ENCODE results near the gene FYCO1.
A peak's percentile ranks its signal among the peaks of the same experiment; 100 is the strongest.

The FYCO1 gene

GRCh38 chr3:45907769-45908705, 87.6 kb downstream of the FYCO1 start:
- Histone ChIP-seq H2AK5ac (ENCODE audit: low read depth, low read length) (no peak overlapping the region), H2BK5ac (ENCODE audit: low read length) (no peak overlapping the region), H3K27ac (replicated peaks; ENCODE audit: low read length) (no peak overlapping the region), H2BK15ac (ENCODE audit: low read length) (no peak overlapping the region), H3K4me3 (ENCODE audit: low read length in 2 of 2) (no peak overlapping the region), H3K27me3 (ENCODE audit: control insufficient read depth in 3 of 3, insufficient read depth in 3 of 3, low read depth in 1 of 3, low read length in 3 of 3) (no peaks in the 10 kb centered on the region), H4K8ac (ENCODE audit: low read depth, low read length) (no peak overlapping the region), H3K4me1 (ENCODE audit: control insufficient read depth in 2 of 2, insufficient read depth in 1 of 2, low read depth in 1 of 2, low read length in 2 of 2) (no peaks in the 10 kb centered on the region), H3K9ac (ENCODE audit: low read depth, low read length, poor library complexity) (no peak overlapping the region), H3K9me3 (replicated peaks in 1 of 2; ENCODE audit: control insufficient read depth in 2 of 2, insufficient read depth in 1 of 2, low read depth in 1 of 2, low read length in 2 of 2) (no peaks in the 10 kb centered on the region), H2BK12ac (ENCODE audit: low read length) (no peak overlapping the region), H2BK120ac (ENCODE audit: low read depth, low read length) (no peak overlapping the region), H3K79me1 (ENCODE audit: low read depth, low read length) (no peaks in the 10 kb centered on the region), H3K36me3 (replicated peaks in 1 of 2; ENCODE audit: control insufficient read depth in 2 of 2, insufficient read depth in 2 of 2, low read length in 2 of 2) (no peaks in the 10 kb centered on the region), H4K91ac (ENCODE audit: low read depth, low read length, poor library complexity) (no peak overlapping the region), H3K4me2 (ENCODE audit: insufficient read depth, low read length, poor library complexity, severe bottlenecking) (no peak overlapping the region), H2AFZ (ENCODE audit: low read length) (no peak overlapping the region), H3K4ac (ENCODE audit: low read length) (no peak overlapping the region), H3K14ac (ENCODE audit: low read length) (no peak overlapping the region), H3K23ac (ENCODE audit: low read depth, low read length, poor library complexity) (no peak overlapping the region), H3K18ac (ENCODE audit: low read length) (peak overlapping the region; percentile 6)
- DNase-seq (ENCODE audit: low spot score): no peak
- WGBS, 2 donors (ENCODE audit: extremely low coverage in 2 of 2, insufficient read length in 2 of 2, insufficient replicate concordance in 1 of 2): no CpG with 5 or more reads among the region's 13 CpGs

- no peaks in the 10 kb centered on the region for H3K9me3 ChIP-seq (replicated peaks in 1 of 2; ENCODE audit: control insufficient read depth in 2 of 2, insufficient read depth in 1 of 2, low read depth in 1 of 2, low read length in 2 of 2)
- H3K27me3 ChIP-seq (ENCODE audit: control insufficient read depth in 3 of 3, insufficient read depth in 3 of 3, low read depth in 1 of 3, low read length in 3 of 3): no peaks in the 10 kb centered on the region
- H2BK5ac ChIP-seq (ENCODE audit: low read length): no peak overlapping the region
- no peak overlapping the region for H2AFZ ChIP-seq (ENCODE audit: low read length)
- H4K8ac ChIP-seq (ENCODE audit: low read depth, low read length): no peak overlapping the region
- no peak overlapping the region for H3K4ac ChIP-seq (ENCODE audit: low read length)
- no CpG with 5 or more reads among the region's 9 CpGs for WGBS, 2 donors (ENCODE audit: extremely low coverage in 2 of 2, insufficient read length in 2 of 2, insufficient replicate concordance in 1 of 2)
- H3K14ac ChIP-seq (ENCODE audit: low read length): peak overlapping the region; percentile 39
- no peaks in the 10 kb centered on the region for H3K36me3 ChIP-seq (replicated peaks in 1 of 2; ENCODE audit: control insufficient read depth in 2 of 2, insufficient read depth in 2 of 2, low read length in 2 of 2)
- no peak overlapping the region for H2AK5ac ChIP-seq (ENCODE audit: low read depth, low read length)
- no peak overlapping the region for H3K4me2 ChIP-seq (ENCODE audit: insufficient read depth, low read length, poor library complexity, severe bottlenecking)
- H2BK12ac ChIP-seq (ENCODE audit: low read length): no peak overlapping the region
- H3K4me1 ChIP-seq (ENCODE audit: control insufficient read depth in 2 of 2, insufficient read depth in 1 of 2, low read depth in 1 of 2, low read length in 2 of 2): no peaks in the 10 kb centered on the region
- no peak overlapping the region for H3K27ac ChIP-seq (replicated peaks; ENCODE audit: low read length)
- H3K18ac ChIP-seq (ENCODE audit: low read length): no peak overlapping the region
- no peak overlapping the region for H3K9ac ChIP-seq (ENCODE audit: low read depth, low read length, poor library complexity)
- H3K23ac ChIP-seq (ENCODE audit: low read depth, low read length, poor library complexity): no peak overlapping the region
- H3K4me3 ChIP-seq (ENCODE audit: low read length in 2 of 2): no peak overlapping the region
- no peak for DNase-seq (ENCODE audit: low spot score)
- H4K91ac ChIP-seq (ENCODE audit: low read depth, low read length, poor library complexity): no peak overlapping the region
- H2BK120ac ChIP-seq (ENCODE audit: low read depth, low read length): no peak overlapping the region
- H3K79me1 ChIP-seq (ENCODE audit: low read depth, low read length): no peaks in the 10 kb centered on the region
- H2BK15ac ChIP-seq (ENCODE audit: low read length): no peak overlapping the region
Measured at GRCh38 chr3:45906681-45907407, 88.8 kb downstream of the FYCO1 start.

- H2BK15ac ChIP-seq (ENCODE audit: low read length): no peak overlapping the region
- H4K8ac ChIP-seq (ENCODE audit: low read depth, low read length): no peak overlapping the region
- no peak overlapping the region for H3K9ac ChIP-seq (ENCODE audit: low read depth, low read length, poor library complexity)
- H3K14ac ChIP-seq (ENCODE audit: low read length): no peak overlapping the region
- no peak for DNase-seq (ENCODE audit: low spot score)
- H2BK5ac ChIP-seq (ENCODE audit: low read length): no peak overlapping the region
- no peak overlapping the region for H3K18ac ChIP-seq (ENCODE audit: low read length)
- no peak overlapping the region for H3K23ac ChIP-seq (ENCODE audit: low read depth, low read length, poor library complexity)
- no peak overlapping the region for H2BK12ac ChIP-seq (ENCODE audit: low read length)
- no peaks in the 10 kb centered on the region for H3K27me3 ChIP-seq (ENCODE audit: control insufficient read depth in 3 of 3, insufficient read depth in 3 of 3, low read depth in 1 of 3, low read length in 3 of 3)
- no peak overlapping the region for H2BK120ac ChIP-seq (ENCODE audit: low read depth, low read length)
- H2AK5ac ChIP-seq (ENCODE audit: low read depth, low read length): no peak overlapping the region
- no peak overlapping the region for H3K4ac ChIP-seq (ENCODE audit: low read length)
- H3K79me1 ChIP-seq (ENCODE audit: low read depth, low read length): no peaks in the 10 kb centered on the region
- no peak overlapping the region for H3K4me2 ChIP-seq (ENCODE audit: insufficient read depth, low read length, poor library complexity, severe bottlenecking)
- no peaks in the 10 kb centered on the region for H3K9me3 ChIP-seq (replicated peaks in 1 of 2; ENCODE audit: control insufficient read depth in 2 of 2, insufficient read depth in 1 of 2, low read depth in 1 of 2, low read length in 2 of 2)
- H3K27ac ChIP-seq (replicated peaks; ENCODE audit: low read length): no peak overlapping the region
- H3K4me1 ChIP-seq (ENCODE audit: control insufficient read depth in 2 of 2, insufficient read depth in 1 of 2, low read depth in 1 of 2, low read length in 2 of 2): no peaks in the 10 kb centered on the region
- H2AFZ ChIP-seq (ENCODE audit: low read length): no peak overlapping the region
- no peak overlapping the region for H3K4me3 ChIP-seq (ENCODE audit: low read length in 2 of 2)
- no peak overlapping the region for H4K91ac ChIP-seq (ENCODE audit: low read depth, low read length, poor library complexity)
- WGBS, 2 donors (ENCODE audit: extremely low coverage in 2 of 2, insufficient read length in 2 of 2, insufficient replicate concordance in 1 of 2): no CpG with 5 or more reads among the region's 3 CpGs
- H3K36me3 ChIP-seq (replicated peaks in 1 of 2; ENCODE audit: control insufficient read depth in 2 of 2, insufficient read depth in 2 of 2, low read length in 2 of 2): no peaks in the 10 kb centered on the region
Measured at GRCh38 chr3:45905755-45906154, 89.9 kb downstream of the FYCO1 start.

GRCh38 chr3:45904931-45905330, 90.7 kb downstream of the FYCO1 start:
- Histone ChIP-seq H3K18ac (ENCODE audit: low read length) (no peak overlapping the region), H3K79me1 (ENCODE audit: low read depth, low read length) (no peaks in the 10 kb centered on the region), H3K4me3 (ENCODE audit: low read length in 2 of 2) (no peak overlapping the region), H2BK15ac (ENCODE audit: low read length) (no peak overlapping the region), H3K27ac (replicated peaks; ENCODE audit: low read length) (no peak overlapping the region), H3K27me3 (ENCODE audit: control insufficient read depth in 3 of 3, insufficient read depth in 3 of 3, low read depth in 1 of 3, low read length in 3 of 3) (no peaks in the 10 kb centered on the region), H3K4me2 (ENCODE audit: insufficient read depth, low read length, poor library complexity, severe bottlenecking) (no peak overlapping the region), H2AFZ (ENCODE audit: low read length) (no peak overlapping the region), H3K9me3 (replicated peaks in 1 of 2; ENCODE audit: control insufficient read depth in 2 of 2, insufficient read depth in 1 of 2, low read depth in 1 of 2, low read length in 2 of 2) (no peaks in the 10 kb centered on the region), H3K9ac (ENCODE audit: low read depth, low read length, poor library complexity) (no peak overlapping the region), H2BK12ac (ENCODE audit: low read length) (no peak overlapping the region), H2AK5ac (ENCODE audit: low read depth, low read length) (no peak overlapping the region), H4K8ac (ENCODE audit: low read depth, low read length) (no peak overlapping the region), H4K91ac (ENCODE audit: low read depth, low read length, poor library complexity) (no peak overlapping the region), H3K36me3 (replicated peaks in 1 of 2; ENCODE audit: control insufficient read depth in 2 of 2, insufficient read depth in 2 of 2, low read length in 2 of 2) (no peaks in the 10 kb centered on the region), H3K4ac (ENCODE audit: low read length) (no peak overlapping the region), H3K14ac (ENCODE audit: low read length) (no peak overlapping the region), H3K4me1 (ENCODE audit: control insufficient read depth in 2 of 2, insufficient read depth in 1 of 2, low read depth in 1 of 2, low read length in 2 of 2) (no peaks in the 10 kb centered on the region), H2BK5ac (ENCODE audit: low read length) (no peak overlapping the region), H2BK120ac (ENCODE audit: low read depth, low read length) (no peak overlapping the region), H3K23ac (ENCODE audit: low read depth, low read length, poor library complexity) (no peak overlapping the region)
- no peak for DNase-seq (ENCODE audit: low spot score)
- WGBS, 2 donors (ENCODE audit: extremely low coverage in 2 of 2, insufficient read length in 2 of 2, insufficient replicate concordance in 1 of 2): no CpG with 5 or more reads among the region's 3 CpGs

Measured in neuronal stem cell (in vitro differentiated cells).